Measurements from ENCODE around the gene ADNP. TPM values are rescaled to one million over a fixed set of nuclear protein-coding genes. Genes with fewer than 3 reads are reported as not detected.

The ADNP gene
- total and polyA plus RNA-seq, 2 experiments from 2014 or later: 95.0 to 106 TPM

DNA sequence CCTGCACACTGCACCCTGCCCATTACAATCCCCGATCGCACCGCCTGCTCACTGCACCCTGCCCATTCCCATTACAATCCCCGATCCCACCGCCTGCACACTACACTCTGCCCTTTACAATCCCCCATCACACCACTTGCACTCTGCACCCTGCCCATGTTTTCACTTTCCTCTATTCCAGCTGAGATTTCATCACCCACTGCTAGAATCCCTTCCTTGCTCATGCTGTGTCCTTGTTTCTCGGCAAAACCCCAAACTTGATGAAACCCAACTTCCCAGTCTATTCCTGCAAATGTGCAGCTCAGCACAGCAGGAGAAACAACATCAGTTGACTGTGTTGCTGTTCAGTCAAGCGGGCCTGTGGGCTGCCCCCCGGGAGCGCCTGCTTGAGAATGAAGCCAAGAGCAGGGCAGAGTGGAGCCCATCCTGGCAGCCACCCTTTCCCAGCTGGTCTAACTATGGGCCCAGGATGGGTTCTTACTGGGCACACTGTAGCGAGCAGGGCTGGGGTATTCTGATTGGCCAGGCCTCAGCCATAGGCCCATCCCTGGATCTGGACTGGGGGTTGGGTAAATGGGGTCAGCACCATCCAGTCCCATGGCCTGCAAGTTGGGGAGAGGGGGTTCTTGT, 44.6 kb upstream of the ADNP start:
- Histone ChIP-seq H3K79me2 (replicated peaks; ENCODE audit: insufficient read depth) (no peaks in the 10 kb centered on the region), H3K9me2 (ENCODE audit: insufficient read depth) (no peaks in the 10 kb centered on the region), H3K4me3 (no peak overlapping the region), H2AFZ (0 out of 2 replicates have a peak overlapping the region, but pooled peaks have one; percentile 81), H3K4me2 (no peak overlapping the region), H3K27ac (ENCODE audit: low read depth) (no peak overlapping the region), H4K20me1 (replicated peaks; ENCODE audit: insufficient read depth) (no peaks in the 10 kb centered on the region), H3K36me3 (ENCODE audit: insufficient read depth) (no peaks in the 10 kb centered on the region), H3K27me3 (ENCODE audit: insufficient read depth) (no peaks in the 10 kb centered on the region), H3K4me1 (ENCODE audit: insufficient read depth) (no peaks in the 10 kb centered on the region), H3F3A (replicated peaks; ENCODE audit: low read depth) (0 out of 2 replicates have a peak, but pooled peaks cover 2% of the 10 kb centered on the region)
- TF ChIP-seq CREB1 (CRISPR knock-in tag; IDR thresholded peaks at IDR 0.05; ENCODE audit: low read depth): no peak
- TF ChIP-seq, protein P1, sequence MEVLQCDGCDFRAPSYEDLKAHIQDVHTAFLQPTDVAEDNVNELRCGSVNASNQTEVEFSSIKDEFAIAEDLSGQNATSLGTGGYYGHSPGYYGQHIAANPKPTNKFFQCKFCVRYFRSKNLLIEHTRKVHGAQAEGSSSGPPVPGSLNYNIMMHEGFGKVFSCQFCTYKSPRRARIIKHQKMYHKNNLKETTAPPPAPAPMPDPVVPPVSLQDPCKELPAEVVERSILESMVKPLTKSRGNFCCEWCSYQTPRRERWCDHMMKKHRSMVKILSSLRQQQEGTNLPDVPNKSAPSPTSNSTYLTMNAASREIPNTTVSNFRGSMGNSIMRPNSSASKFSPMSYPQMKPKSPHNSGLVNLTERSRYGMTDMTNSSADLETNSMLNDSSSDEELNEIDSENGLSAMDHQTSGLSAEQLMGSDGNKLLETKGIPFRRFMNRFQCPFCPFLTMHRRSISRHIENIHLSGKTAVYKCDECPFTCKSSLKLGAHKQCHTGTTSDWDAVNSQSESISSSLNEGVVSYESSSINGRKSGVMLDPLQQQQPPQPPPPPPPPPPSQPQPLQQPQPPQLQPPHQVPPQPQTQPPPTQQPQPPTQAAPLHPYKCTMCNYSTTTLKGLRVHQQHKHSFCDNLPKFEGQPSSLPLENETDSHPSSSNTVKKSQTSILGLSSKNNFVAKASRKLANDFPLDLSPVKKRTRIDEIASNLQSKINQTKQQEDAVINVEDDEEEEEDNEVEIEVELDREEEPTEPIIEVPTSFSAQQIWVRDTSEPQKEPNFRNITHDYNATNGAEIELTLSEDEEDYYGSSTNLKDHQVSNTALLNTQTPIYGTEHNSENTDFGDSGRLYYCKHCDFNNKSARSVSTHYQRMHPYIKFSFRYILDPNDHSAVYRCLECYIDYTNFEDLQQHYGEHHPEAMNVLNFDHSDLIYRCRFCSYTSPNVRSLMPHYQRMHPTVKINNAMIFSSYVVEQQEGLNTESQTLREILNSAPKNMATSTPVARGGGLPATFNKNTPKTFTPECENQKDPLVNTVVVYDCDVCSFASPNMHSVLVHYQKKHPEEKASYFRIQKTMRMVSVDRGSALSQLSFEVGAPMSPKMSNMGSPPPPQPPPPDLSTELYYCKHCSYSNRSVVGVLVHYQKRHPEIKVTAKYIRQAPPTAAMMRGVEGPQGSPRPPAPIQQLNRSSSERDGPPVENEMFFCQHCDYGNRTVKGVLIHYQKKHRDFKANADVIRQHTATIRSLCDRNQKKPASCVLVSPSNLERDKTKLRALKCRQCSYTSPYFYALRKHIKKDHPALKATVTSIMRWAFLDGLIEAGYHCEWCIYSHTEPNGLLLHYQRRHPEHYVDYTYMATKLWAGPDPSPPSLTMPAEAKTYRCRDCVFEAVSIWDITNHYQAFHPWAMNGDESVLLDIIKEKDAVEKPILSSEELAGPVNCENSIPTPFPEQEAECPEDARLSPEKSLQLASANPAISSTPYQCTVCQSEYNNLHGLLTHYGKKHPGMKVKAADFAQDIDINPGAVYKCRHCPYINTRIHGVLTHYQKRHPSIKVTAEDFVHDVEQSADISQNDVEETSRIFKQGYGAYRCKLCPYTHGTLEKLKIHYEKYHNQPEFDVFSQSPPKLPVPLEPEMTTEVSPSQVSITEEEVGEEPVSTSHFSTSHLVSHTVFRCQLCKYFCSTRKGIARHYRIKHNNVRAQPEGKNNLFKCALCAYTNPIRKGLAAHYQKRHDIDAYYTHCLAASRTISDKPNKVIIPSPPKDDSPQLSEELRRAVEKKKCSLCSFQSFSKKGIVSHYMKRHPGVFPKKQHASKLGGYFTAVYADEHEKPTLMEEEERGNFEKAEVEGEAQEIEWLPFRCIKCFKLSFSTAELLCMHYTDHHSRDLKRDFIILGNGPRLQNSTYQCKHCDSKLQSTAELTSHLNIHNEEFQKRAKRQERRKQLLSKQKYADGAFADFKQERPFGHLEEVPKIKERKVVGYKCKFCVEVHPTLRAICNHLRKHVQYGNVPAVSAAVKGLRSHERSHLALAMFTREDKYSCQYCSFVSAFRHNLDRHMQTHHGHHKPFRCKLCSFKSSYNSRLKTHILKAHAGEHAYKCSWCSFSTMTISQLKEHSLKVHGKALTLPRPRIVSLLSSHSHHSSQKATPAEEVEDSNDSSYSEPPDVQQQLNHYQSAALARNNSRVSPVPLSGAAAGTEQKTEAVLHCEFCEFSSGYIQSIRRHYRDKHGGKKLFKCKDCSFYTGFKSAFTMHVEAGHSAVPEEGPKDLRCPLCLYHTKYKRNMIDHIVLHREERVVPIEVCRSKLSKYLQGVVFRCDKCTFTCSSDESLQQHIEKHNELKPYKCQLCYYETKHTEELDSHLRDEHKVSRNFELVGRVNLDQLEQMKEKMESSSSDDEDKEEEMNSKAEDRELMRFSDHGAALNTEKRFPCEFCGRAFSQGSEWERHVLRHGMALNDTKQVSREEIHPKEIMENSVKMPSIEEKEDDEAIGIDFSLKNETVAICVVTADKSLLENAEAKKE (CRISPR knock-in tag; IDR thresholded peaks at IDR 0.05): no peak
- TF ChIP-seq, protein P2, sequence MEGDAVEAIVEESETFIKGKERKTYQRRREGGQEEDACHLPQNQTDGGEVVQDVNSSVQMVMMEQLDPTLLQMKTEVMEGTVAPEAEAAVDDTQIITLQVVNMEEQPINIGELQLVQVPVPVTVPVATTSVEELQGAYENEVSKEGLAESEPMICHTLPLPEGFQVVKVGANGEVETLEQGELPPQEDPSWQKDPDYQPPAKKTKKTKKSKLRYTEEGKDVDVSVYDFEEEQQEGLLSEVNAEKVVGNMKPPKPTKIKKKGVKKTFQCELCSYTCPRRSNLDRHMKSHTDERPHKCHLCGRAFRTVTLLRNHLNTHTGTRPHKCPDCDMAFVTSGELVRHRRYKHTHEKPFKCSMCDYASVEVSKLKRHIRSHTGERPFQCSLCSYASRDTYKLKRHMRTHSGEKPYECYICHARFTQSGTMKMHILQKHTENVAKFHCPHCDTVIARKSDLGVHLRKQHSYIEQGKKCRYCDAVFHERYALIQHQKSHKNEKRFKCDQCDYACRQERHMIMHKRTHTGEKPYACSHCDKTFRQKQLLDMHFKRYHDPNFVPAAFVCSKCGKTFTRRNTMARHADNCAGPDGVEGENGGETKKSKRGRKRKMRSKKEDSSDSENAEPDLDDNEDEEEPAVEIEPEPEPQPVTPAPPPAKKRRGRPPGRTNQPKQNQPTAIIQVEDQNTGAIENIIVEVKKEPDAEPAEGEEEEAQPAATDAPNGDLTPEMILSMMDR (conservative IDR thresholded peaks at IDR 0.05; ENCODE audit: low read depth in 2 of 2): no peak
- no peak for TF ChIP-seq POLR2AphosphoS5 (IDR thresholded peaks at IDR 0.05; ENCODE audit: low read depth)
- TF ChIP-seq JUNB (IDR thresholded peaks at IDR 0.05; ENCODE audit: unreplicated experiment): no peak
- no peak for TF ChIP-seq EZH2 (IDR thresholded peaks at IDR 0.05; ENCODE audit: low read depth, unreplicated experiment)
- no peak for TF ChIP-seq ZNF114 (CRISPR knock-in tag; IDR thresholded peaks at IDR 0.05)
- TF ChIP-seq NANOG (IDR thresholded peaks at IDR 0.05; ENCODE audit: borderline replicate concordance): no peak
- TF ChIP-seq EZH2phosphoT487 (IDR thresholded peaks at IDR 0.05; ENCODE audit: unreplicated experiment): no peak
- no peak for TF ChIP-seq STAT1 (IDR thresholded peaks at IDR 0.05; ENCODE audit: unreplicated experiment)
- TF ChIP-seq, protein P3, sequence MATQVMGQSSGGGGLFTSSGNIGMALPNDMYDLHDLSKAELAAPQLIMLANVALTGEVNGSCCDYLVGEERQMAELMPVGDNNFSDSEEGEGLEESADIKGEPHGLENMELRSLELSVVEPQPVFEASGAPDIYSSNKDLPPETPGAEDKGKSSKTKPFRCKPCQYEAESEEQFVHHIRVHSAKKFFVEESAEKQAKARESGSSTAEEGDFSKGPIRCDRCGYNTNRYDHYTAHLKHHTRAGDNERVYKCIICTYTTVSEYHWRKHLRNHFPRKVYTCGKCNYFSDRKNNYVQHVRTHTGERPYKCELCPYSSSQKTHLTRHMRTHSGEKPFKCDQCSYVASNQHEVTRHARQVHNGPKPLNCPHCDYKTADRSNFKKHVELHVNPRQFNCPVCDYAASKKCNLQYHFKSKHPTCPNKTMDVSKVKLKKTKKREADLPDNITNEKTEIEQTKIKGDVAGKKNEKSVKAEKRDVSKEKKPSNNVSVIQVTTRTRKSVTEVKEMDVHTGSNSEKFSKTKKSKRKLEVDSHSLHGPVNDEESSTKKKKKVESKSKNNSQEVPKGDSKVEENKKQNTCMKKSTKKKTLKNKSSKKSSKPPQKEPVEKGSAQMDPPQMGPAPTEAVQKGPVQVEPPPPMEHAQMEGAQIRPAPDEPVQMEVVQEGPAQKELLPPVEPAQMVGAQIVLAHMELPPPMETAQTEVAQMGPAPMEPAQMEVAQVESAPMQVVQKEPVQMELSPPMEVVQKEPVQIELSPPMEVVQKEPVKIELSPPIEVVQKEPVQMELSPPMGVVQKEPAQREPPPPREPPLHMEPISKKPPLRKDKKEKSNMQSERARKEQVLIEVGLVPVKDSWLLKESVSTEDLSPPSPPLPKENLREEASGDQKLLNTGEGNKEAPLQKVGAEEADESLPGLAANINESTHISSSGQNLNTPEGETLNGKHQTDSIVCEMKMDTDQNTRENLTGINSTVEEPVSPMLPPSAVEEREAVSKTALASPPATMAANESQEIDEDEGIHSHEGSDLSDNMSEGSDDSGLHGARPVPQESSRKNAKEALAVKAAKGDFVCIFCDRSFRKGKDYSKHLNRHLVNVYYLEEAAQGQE (IDR thresholded peaks at IDR 0.05; ENCODE audit: unreplicated experiment): no peak
- Mint-ChIP-seq H3K9me3 (peaks cover 2% of the 10 kb centered on the region; the same call in 1 of the 3 replicates), H3K4me3 (no peak overlapping the region), H3K4me1 (peaks cover 2% of the 10 kb centered on the region; the same call in 1 of the 3 replicates), H3K27ac (no peak overlapping the region), H3K27me3 (ENCODE audit: insufficient read depth, low read depth, poor library complexity) (peaks cover 3% of the 10 kb centered on the region), H3K36me3 (ENCODE audit: low read depth) (no peaks in the 10 kb centered on the region)
- ATAC-seq: no peak; the same call in 2 of the 3 replicates
- no peak for DNase-seq (ENCODE audit: low spot score)
